Type B pancreatic cell (in vitro differentiated cells): ENCODE data around the gene CHN1. TPM values are rescaled to one million over a fixed set of nuclear protein-coding genes. Genes with fewer than 3 reads are reported as not detected.

Experiments
- DNase-seq: peaks from one replicate; pipeline ENCODE4 v3.0.0; 2021; ENCODE audit warnings: mixed read lengths; ENCODE audit not compliant: unreplicated experiment; ENCODE audit errors: extremely low spot score
- H3K27ac Mint-ChIP-seq: 2 replicates; pipeline ENCODE4 v1.8.0; 2021; ENCODE audit warnings: mild to moderate bottlenecking, mixed read lengths
- H3K27me3 Mint-ChIP-seq: 2 replicates; pipeline ENCODE4 v1.8.0; 2021; ENCODE audit warnings: mixed read lengths
- H3K36me3 Mint-ChIP-seq: 2 replicates; pipeline ENCODE4 v1.8.0; 2021; ENCODE audit warnings: mixed read lengths
- H3K4me1 Mint-ChIP-seq: one replicate; pipeline ENCODE4 v1.8.0; 2021; ENCODE audit warnings: mixed read lengths; ENCODE audit not compliant: unreplicated experiment
- H3K4me3 Mint-ChIP-seq: 2 replicates; pipeline ENCODE4 v1.8.0; 2021; ENCODE audit warnings: mild to moderate bottlenecking, mixed read lengths
- H3K9me3 Mint-ChIP-seq: 2 replicates; pipeline ENCODE4 v1.8.0; 2021; ENCODE audit warnings: mixed read lengths
- long read RNA-seq: library from polyadenylated mRNA; unstranded; transcript quantifications from one replicate; pipeline ENCODE4 v2.0.0, GENCODE V29; 2020
- total RNA-seq: library from RNA; stranded (reverse); gene quantifications from 2 replicates; pipeline ENCODE4 v1.2.1, GENCODE V29; 2021; ENCODE audit warnings: low replicate concordance
- TF ChIP-seq, protein P1 (sequence below): fragments of 200-600 bp; sonication (generic); conservative IDR thresholded peaks from 2 replicates; pipeline ENCODE4 v1.5.0; 2021; ENCODE audit warnings: antibody characterized with exemption, mild to moderate bottlenecking

The CHN1 gene, protein sequence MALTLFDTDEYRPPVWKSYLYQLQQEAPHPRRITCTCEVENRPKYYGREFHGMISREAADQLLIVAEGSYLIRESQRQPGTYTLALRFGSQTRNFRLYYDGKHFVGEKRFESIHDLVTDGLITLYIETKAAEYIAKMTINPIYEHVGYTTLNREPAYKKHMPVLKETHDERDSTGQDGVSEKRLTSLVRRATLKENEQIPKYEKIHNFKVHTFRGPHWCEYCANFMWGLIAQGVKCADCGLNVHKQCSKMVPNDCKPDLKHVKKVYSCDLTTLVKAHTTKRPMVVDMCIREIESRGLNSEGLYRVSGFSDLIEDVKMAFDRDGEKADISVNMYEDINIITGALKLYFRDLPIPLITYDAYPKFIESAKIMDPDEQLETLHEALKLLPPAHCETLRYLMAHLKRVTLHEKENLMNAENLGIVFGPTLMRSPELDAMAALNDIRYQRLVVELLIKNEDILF
- 11.6 and 24.0 TPM in 2 replicates for total RNA-seq
- long read RNA-seq, partial matches to known transcripts: 1 of 12 reads
- long read RNA-seq, other reads (novel, unspliced or antisense): 4 of 12 reads

DNA sequence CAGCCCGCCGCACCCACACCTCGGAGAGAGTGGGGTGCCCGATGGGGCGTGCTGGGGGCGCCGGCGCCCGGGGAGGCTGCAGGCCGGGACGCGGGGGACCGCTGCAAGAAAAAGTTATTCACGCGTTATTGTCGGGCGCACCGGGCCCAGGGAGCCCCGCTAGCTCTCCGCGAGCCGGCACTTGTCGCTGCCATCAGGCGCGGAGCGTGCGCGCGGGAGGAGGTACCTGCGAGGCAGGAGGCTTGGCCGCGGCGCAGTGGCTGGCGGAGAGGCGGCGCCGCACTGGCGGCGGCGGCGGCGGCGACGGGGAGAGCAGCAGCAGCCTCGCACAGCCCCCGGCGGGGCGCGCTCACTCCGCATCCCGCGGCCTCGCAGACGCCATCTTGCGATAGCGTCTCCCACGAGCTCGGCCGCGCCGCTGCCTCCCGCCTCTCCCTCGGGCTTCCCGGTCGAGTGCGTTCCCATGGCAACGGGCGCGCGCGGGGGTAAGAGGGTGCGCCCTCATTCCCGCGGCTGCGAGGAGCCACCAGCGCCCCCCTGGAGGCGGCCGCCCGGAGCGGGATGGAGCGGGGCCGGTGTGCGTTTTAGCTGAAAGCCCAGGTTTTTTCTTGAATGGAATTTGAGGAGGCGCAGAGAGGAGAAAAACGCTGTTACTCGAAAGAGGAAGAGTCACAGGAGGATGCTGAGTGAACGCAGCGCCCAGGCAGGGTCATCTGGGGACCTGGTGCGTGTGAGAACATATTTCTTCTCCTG lies at the start of gene CHN1:
Gene CHN1, minus strand, starts transcription at position 402 of the 753 bp plus-strand sequence. CDS start 469 bp downstream, outside the sequence.
- peak; percentile 88 for DNase-seq
- H3K27me3 Mint-ChIP-seq: peaks cover 7% of the 10 kb centered on the region
- H3K27ac Mint-ChIP-seq: peak within 1 kb of the TSS; percentile 89
- H3K9me3 Mint-ChIP-seq: no peaks in the 10 kb centered on the region
- H3K36me3 Mint-ChIP-seq: no peaks in the 10 kb centered on the region
- TF ChIP-seq, protein P1, sequence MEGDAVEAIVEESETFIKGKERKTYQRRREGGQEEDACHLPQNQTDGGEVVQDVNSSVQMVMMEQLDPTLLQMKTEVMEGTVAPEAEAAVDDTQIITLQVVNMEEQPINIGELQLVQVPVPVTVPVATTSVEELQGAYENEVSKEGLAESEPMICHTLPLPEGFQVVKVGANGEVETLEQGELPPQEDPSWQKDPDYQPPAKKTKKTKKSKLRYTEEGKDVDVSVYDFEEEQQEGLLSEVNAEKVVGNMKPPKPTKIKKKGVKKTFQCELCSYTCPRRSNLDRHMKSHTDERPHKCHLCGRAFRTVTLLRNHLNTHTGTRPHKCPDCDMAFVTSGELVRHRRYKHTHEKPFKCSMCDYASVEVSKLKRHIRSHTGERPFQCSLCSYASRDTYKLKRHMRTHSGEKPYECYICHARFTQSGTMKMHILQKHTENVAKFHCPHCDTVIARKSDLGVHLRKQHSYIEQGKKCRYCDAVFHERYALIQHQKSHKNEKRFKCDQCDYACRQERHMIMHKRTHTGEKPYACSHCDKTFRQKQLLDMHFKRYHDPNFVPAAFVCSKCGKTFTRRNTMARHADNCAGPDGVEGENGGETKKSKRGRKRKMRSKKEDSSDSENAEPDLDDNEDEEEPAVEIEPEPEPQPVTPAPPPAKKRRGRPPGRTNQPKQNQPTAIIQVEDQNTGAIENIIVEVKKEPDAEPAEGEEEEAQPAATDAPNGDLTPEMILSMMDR: no peak
- H3K4me3 Mint-ChIP-seq: peak within 1 kb of the TSS; percentile 97
- peaks cover 28% of the 10 kb centered on the region for H3K4me1 Mint-ChIP-seq

DNA sequence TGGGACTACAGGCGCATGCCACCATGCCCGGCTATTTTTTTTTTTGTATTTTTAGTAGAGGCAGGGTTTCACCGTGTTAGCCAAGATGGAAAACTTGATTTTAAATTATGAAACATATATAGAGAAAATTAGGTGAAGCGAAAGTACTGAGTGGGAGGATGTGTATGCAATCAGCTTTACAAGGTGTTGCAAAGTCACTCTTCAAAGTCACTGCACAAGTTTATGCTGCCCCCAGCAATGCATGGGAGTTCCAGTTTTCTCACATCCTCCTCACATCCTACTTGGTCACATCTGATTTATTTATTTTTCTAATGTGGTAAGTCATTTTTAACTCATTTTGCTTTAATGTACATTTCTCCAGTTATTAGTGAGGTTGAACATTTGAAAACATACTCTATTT lies 49.2 kb upstream of the CHN1 start:
- H3K36me3 Mint-ChIP-seq: peaks cover 4% of the 10 kb centered on the region
- no peak for DNase-seq
- H3K4me3 Mint-ChIP-seq: no peak overlapping the region
- peaks cover 8% of the 10 kb centered on the region for H3K4me1 Mint-ChIP-seq
- H3K27me3 Mint-ChIP-seq: no peaks in the 10 kb centered on the region
- no peak overlapping the region for H3K27ac Mint-ChIP-seq
- TF ChIP-seq, protein P1: no peak
- no peaks in the 10 kb centered on the region for H3K9me3 Mint-ChIP-seq

DNA sequence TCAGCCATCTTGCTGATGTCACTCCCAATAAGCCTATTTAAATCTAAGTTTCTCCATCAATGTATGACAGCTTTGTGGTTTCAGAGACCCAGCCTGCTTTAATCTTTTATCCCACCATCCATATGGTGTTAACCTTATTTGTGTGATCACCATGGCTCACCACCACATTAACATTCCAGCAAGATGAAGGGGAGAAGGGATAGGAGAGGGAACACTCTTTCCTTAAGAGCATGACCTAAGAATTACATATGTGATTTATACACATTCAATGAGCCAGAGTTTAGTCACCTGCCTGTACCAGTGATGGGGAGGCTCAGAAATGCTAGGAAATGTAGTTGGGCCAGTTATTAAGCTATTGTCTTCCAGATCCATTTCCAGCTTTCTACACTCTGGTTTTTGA lies 44.5 kb upstream of the CHN1 start:
- H3K36me3 Mint-ChIP-seq: peaks cover 4% of the 10 kb centered on the region
- DNase-seq: no peak
- no peak overlapping the region for H3K27ac Mint-ChIP-seq
- no peaks in the 10 kb centered on the region for H3K27me3 Mint-ChIP-seq
- TF ChIP-seq, protein P1: no peak
- no peak overlapping the region for H3K4me3 Mint-ChIP-seq
- no peaks in the 10 kb centered on the region for H3K4me1 Mint-ChIP-seq
- no peaks in the 10 kb centered on the region for H3K9me3 Mint-ChIP-seq

DNA sequence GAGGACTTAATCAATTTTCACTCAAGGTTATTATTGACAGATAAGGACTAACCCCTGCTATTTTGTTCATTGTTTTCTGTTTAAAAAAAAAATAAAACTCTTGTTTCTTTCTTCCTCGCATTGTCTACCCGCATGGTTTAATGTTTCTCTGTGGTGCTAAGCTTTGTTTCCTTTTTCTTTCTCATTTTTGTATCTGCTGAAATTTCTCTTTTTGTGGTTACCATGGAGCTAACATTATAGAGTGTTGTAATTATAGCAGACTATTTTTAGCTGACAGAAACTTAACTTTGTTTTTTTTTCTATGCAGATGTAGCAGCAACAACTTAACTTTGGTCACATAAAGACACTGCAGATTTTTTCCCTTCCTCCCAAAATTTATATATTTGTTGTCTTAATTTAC lies 43.1 kb upstream of the CHN1 start:
- no peak overlapping the region for H3K4me3 Mint-ChIP-seq
- peaks cover 4% of the 10 kb centered on the region for H3K36me3 Mint-ChIP-seq
- H3K9me3 Mint-ChIP-seq: no peaks in the 10 kb centered on the region
- no peak overlapping the region for H3K27ac Mint-ChIP-seq
- no peaks in the 10 kb centered on the region for H3K4me1 Mint-ChIP-seq
- TF ChIP-seq, protein P1: no peak
- DNase-seq: no peak
- H3K27me3 Mint-ChIP-seq: no peaks in the 10 kb centered on the region

DNA sequence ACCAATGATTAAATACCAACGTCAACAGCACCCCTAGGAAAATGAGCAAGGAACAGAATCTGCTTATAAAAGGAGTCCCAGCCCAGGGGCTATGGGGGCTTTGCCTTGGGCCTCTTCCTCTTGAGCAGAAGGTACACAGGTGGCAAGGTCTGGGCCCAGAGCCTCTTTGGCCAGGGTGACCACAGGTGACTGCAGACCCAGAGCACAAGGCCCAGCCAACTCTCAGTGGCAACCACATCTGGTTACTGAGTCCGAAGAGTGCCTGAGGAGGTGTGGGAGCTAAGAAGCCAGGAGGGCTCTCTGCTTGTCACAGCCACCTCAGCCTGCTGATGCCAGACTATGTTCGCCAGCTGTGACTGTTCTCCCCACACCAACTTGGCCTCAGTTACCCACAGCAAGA lies 34.3 kb upstream of the CHN1 start:
- no peak overlapping the region for H3K4me3 Mint-ChIP-seq
- no peaks in the 10 kb centered on the region for H3K27me3 Mint-ChIP-seq
- H3K36me3 Mint-ChIP-seq: no peaks in the 10 kb centered on the region
- TF ChIP-seq, protein P1: no peak
- no peaks in the 10 kb centered on the region for H3K9me3 Mint-ChIP-seq
- no peaks in the 10 kb centered on the region for H3K4me1 Mint-ChIP-seq
- no peak overlapping the region for H3K27ac Mint-ChIP-seq
- DNase-seq: no peak
